HG03097 (cell line): ENCODE data around the gene CNTN2.
A peak's percentile ranks its signal among the peaks of the same experiment; 100 is the strongest.

ENCODE experiments used
- ATAC-seq: cut with Tn5 transposase; IDR thresholded peaks from one replicate; pipeline ENCODE4 v1.9.1; 2021; ENCODE audit not compliant: unreplicated experiment, low FRiP score

Gene CNTN2

GRCh38 chr1:205109269-205109668, 66.3 kb downstream of the CNTN2 start:
- ATAC-seq: no peak

- ATAC-seq: no peak
Observed at GRCh38 chr1:205109711-205110110, 66.7 kb downstream of the CNTN2 start.

- ATAC-seq: no peak
Observed at GRCh38 chr1:205111354-205111753, 68.3 kb downstream of the CNTN2 start.

- ATAC-seq: no peak
Observed at GRCh38 chr1:205118752-205119151, 75.7 kb downstream of the CNTN2 start.

GRCh38 chr1:205121660-205122488, 78.9 kb downstream of the CNTN2 start, which contains the start of gene RBBP5:
Gene RBBP5 (minus strand): TSS chr1:205121978. CDS start chr1:205121873, 105 bp downstream.
- ATAC-seq: peak; percentile 95

GRCh38 chr1:205122489-205122882, 79.5 kb downstream of the CNTN2 start:
- ATAC-seq: no peak

GRCh38 chr1:205124726-205125125, 81.7 kb downstream of the CNTN2 start:
- no peak for ATAC-seq

GRCh38 chr1:205127646-205128045, 84.6 kb downstream of the CNTN2 start:
- ATAC-seq: no peak
